H1 (cell line): ENCODE data around the gene LVRN. TPM values are rescaled to one million over a fixed set of nuclear protein-coding genes. Genes with fewer than 3 reads are reported as not detected.

ENCODE experiments used
- CTCF ChIA-PET: fragments of 300-600 bp; sonication (Branson Sonifier 250); formaldehyde crosslinking; loops from one replicate; lab custom pipeline; 2021; ENCODE audit not compliant: partially characterized antibody; lab: Charles Lee
- POLR2A ChIA-PET: fragments of 300-600 bp; sonication (Branson Sonifier 250); formaldehyde crosslinking; loops from one replicate; lab custom pipeline; 2021; ENCODE audit warnings: inconsistent platforms; ENCODE audit not compliant: partially characterized antibody; lab: Charles Lee
- DNase-seq, 2 experiments: peaks; one replicate each; pipeline versions ENCODE4 v3.0.0 to v3.0.0-alpha.2; 2010 to 2022; ENCODE audit warnings: low spot score in 2 of 2, low read depth in 1 of 2, mixed read lengths in 1 of 2
- FAIRE-seq: peaks from 2 replicates; lab custom pipeline; 2011; peaks lifted over from hg19 to GRCh38; lab: Jason Lieb, UNC
- H2AFZ ChIP-seq: 2 replicates; pipeline ENCODE4 v1.8.1; 2012; ENCODE audit warnings: low read length, inconsistent platforms
- H2AK5ac ChIP-seq: 2 replicates; pipeline ENCODE4 v1.6.1; 2013; ENCODE audit warnings: low read depth, low read length
- H2BK120ac ChIP-seq: replicated peaks from 2 replicates; pipeline ENCODE3; 2013; ENCODE audit warnings: low read depth, low read length, inconsistent platforms
- H2BK12ac ChIP-seq: 2 replicates; pipeline ENCODE4 v1.6.1; 2013; ENCODE audit warnings: low read depth, low read length
- H2BK15ac ChIP-seq: 2 replicates; pipeline ENCODE4 v1.6.1; 2013; ENCODE audit warnings: low read length
- H2BK20ac ChIP-seq: 2 replicates; pipeline ENCODE4 v1.6.1; 2013; ENCODE audit warnings: low read length
- H2BK5ac ChIP-seq: 2 replicates; pipeline ENCODE4 v1.6.1; 2013; ENCODE audit warnings: low read depth, low read length
- H3K14ac ChIP-seq: 2 replicates; pipeline ENCODE4 v1.6.1; 2013; ENCODE audit warnings: inconsistent platforms; ENCODE audit not compliant: insufficient read length
- H3K18ac ChIP-seq: 2 replicates; pipeline ENCODE4 v1.6.1; 2013; ENCODE audit warnings: low read length; ENCODE audit errors: extremely low read depth
- H3K23ac ChIP-seq: 2 replicates; pipeline ENCODE4 v1.6.1; 2013; ENCODE audit warnings: inconsistent platforms; ENCODE audit not compliant: insufficient read length
- H3K23me2 ChIP-seq: 2 replicates; pipeline ENCODE4 v1.6.1; 2013; ENCODE audit warnings: low read depth, low read length
- H3K27ac ChIP-seq: 2 replicates; pipeline ENCODE4 v1.6.1; 2011; ENCODE audit warnings: low read depth, low read length, inconsistent platforms
- H3K27me3 ChIP-seq, 4 experiments: replicated peaks in 1 of 4; 1 replicate in 1 of 4; 2 replicates in 3 of 4; pipeline versions ENCODE4 v1.6.1 to v1.8.1; 2011 to 2013; ENCODE audit warnings: low read length in 3 of 4, mild to moderate bottlenecking in 3 of 4, inconsistent platforms in 2 of 4, mixed read lengths in 2 of 4, moderate library complexity in 1 of 4; ENCODE audit not compliant: control insufficient read depth in 3 of 4, insufficient read depth in 3 of 4; ENCODE audit errors: extremely low read depth in 1 of 4
- H3K36me3 ChIP-seq, 4 experiments: 2 replicates each; pipeline versions ENCODE4 v1.6.1 to v1.8.1; 2011 to 2013; ENCODE audit warnings: mild to moderate bottlenecking in 4 of 4, low read length in 3 of 4, moderate library complexity in 2 of 4, control low read depth in 1 of 4, inconsistent platforms in 1 of 4; ENCODE audit not compliant: insufficient read depth in 4 of 4, control insufficient read depth in 2 of 4
- H3K4ac ChIP-seq: replicated peaks from 2 replicates; pipeline ENCODE3; 2013; ENCODE audit warnings: low read length, low read depth, mixed read lengths, inconsistent platforms; ENCODE audit not compliant: insufficient read length
- H3K4me1 ChIP-seq, 4 experiments: replicated peaks in 1 of 4; 1 replicate in 1 of 4; 2 replicates in 3 of 4; pipeline versions ENCODE4 v1.6.1 to v1.8.1; 2011 to 2013; ENCODE audit warnings: low read length in 3 of 4, inconsistent platforms in 2 of 4, mixed read lengths in 1 of 4; ENCODE audit not compliant: insufficient read depth in 4 of 4, control insufficient read depth in 3 of 4
- H3K4me2 ChIP-seq, 2 experiments: 2 replicates each; pipeline versions ENCODE4 v1.6.1 to v1.8.1; 2011 to 2013; ENCODE audit warnings: low read depth in 2 of 2, low read length in 2 of 2, control low read depth in 1 of 2, inconsistent platforms in 1 of 2, mild to moderate bottlenecking in 1 of 2; ENCODE audit not compliant: insufficient read depth in 1 of 2
- H3K4me3 ChIP-seq, 4 experiments: fragments of 200-600, 300-600 bp in 1 of 4; sonication (generic), shearing (Covaris generic), sonication (Bioruptor Twin) in 1 of 4; 2 replicates each; pipeline versions ENCODE4 v1.5.1 to v1.8.1; 2011 to 2016; ENCODE audit warnings: low read length in 4 of 4, low read depth in 3 of 4, control low read depth in 2 of 4, inconsistent platforms in 2 of 4, mild to moderate bottlenecking in 2 of 4, mixed read lengths in 1 of 4, moderate library complexity in 1 of 4; ENCODE audit not compliant: insufficient read depth in 2 of 4; ENCODE audit errors: extremely low read depth in 1 of 4
- H3K56ac ChIP-seq: replicated peaks from 2 replicates; pipeline ENCODE3; 2013; ENCODE audit warnings: low read depth, mild to moderate bottlenecking, mixed read lengths, low read length, inconsistent platforms; ENCODE audit not compliant: insufficient read length
- H3K79me1 ChIP-seq: 2 replicates; pipeline ENCODE4 v1.6.1; 2013; ENCODE audit warnings: low read depth, low read length, control low read depth
- H3K79me2 ChIP-seq, 2 experiments: 2 replicates each; pipeline versions ENCODE4 v1.6.1 to v1.8.1; 2012 to 2013; ENCODE audit warnings: low read length in 2 of 2, mild to moderate bottlenecking in 2 of 2, inconsistent platforms in 1 of 2; ENCODE audit not compliant: insufficient read depth in 2 of 2, control insufficient read depth in 1 of 2
- H3K9ac ChIP-seq, 4 experiments: replicated peaks in 1 of 4; 1 replicate in 1 of 4; 2 replicates in 3 of 4; pipeline versions ENCODE4 v1.6.1 to v1.8.1; 2011 to 2013; ENCODE audit warnings: low read depth in 3 of 4, low read length in 3 of 4, control low read depth in 2 of 4, mild to moderate bottlenecking in 2 of 4, moderate library complexity in 2 of 4, inconsistent platforms in 1 of 4; ENCODE audit errors: extremely low read depth in 1 of 4
- H3K9me3 ChIP-seq, 2 experiments: 2 replicates each; pipeline versions ENCODE4 v1.6.1 to v1.8.1; 2012 to 2013; ENCODE audit warnings: mild to moderate bottlenecking in 2 of 2, moderate library complexity in 2 of 2, control low read depth in 1 of 2, inconsistent platforms in 1 of 2, low read depth in 1 of 2, low read length in 1 of 2, mixed read lengths in 1 of 2; ENCODE audit not compliant: insufficient read depth in 2 of 2
- H4K20me1 ChIP-seq, 2 experiments: replicated peaks in 1 of 2; 2 replicates each; pipeline versions ENCODE3 to v1.8.1; 2011 to 2013; ENCODE audit warnings: inconsistent platforms in 2 of 2, low read length in 2 of 2, mild to moderate bottlenecking in 1 of 2; ENCODE audit not compliant: insufficient read depth in 2 of 2, control insufficient read depth in 1 of 2
- H4K5ac ChIP-seq: 2 replicates; pipeline ENCODE4 v1.6.1; 2013; ENCODE audit warnings: low read length, low read depth, mixed read lengths, inconsistent platforms; ENCODE audit not compliant: insufficient read length
- H4K8ac ChIP-seq: 2 replicates; pipeline ENCODE4 v1.8.0; 2013; ENCODE audit warnings: mild to moderate bottlenecking, moderate library complexity, low read length, inconsistent platforms; ENCODE audit not compliant: insufficient read depth; ENCODE audit errors: extremely low read depth
- H4K91ac ChIP-seq: replicated peaks from 2 replicates; pipeline ENCODE3; 2013; ENCODE audit warnings: low read length, mixed read lengths, inconsistent platforms; ENCODE audit not compliant: insufficient read length
- EP300 ChIP-seq, 2 experiments: IDR thresholded peaks; 1 replicate in 1 of 2; 2 replicates in 1 of 2; pipeline ENCODE4 v1.6.1; 2011 to 2012; ENCODE audit warnings: low read depth in 2 of 2, low read length in 2 of 2, mild to moderate bottlenecking in 2 of 2, borderline replicate concordance in 1 of 2, inconsistent platforms in 1 of 2, moderate library complexity in 1 of 2
- RAD21 ChIP-seq, 2 experiments: IDR thresholded peaks in 1 of 2; conservative IDR thresholded peaks in 1 of 2; 2 replicates each; pipeline ENCODE4 v1.6.1; 2011; ENCODE audit warnings: low read depth in 2 of 2, low read length in 2 of 2, improper control_type of control experiment in 1 of 2, inconsistent platforms in 1 of 2, mild to moderate bottlenecking in 1 of 2, moderate library complexity in 1 of 2
- SIN3A ChIP-seq, 2 experiments: IDR thresholded peaks in 1 of 2; conservative IDR thresholded peaks in 1 of 2; 2 replicates each; pipeline ENCODE4 v1.6.1; 2011 to 2012; ENCODE audit warnings: low read length in 2 of 2, improper control_type of control experiment in 1 of 2, low read depth in 1 of 2, mild to moderate bottlenecking in 1 of 2
- WGBS, 2 experiments: shearing (Covaris generic) in 1 of 2; methylation state at CpG; one replicate each; pipeline versions ENCODE4 v1.1.6 to v1.1.7; 2013 to 2015; ENCODE audit warnings: low lambda C conversion rate in 2 of 2, mixed read lengths in 2 of 2, inconsistent platforms in 1 of 2, low coverage in 1 of 2, missing lambda C conversion rate in 1 of 2; ENCODE audit not compliant: insufficient replicate concordance in 2 of 2, insufficient coverage in 1 of 2, insufficient read length in 1 of 2; ENCODE audit errors: extremely low coverage in 1 of 2, missing lambda C conversion rate in 1 of 2; 5-methylcytosine and 5-hydroxymethylcytosine counted together
- polyA plus RNA-seq, 7 experiments: library from polyadenylated mRNA; depleted of rRNA in 3 of 7; stranded (reverse) in 5 of 7; unstranded in 2 of 7; fragments of >200 nt in 5 of 7; fragments of 200-250 nt in 2 of 7; gene quantifications; 1 replicate in 5 of 7; 2 replicates in 1 of 7; 4 replicates in 1 of 7; pipeline versions ENCODE4 v1.2.1 to v1.2.3, GENCODE V29; 2011 to 2013; ENCODE audit warnings: missing spikeins in 2 of 7, mixed read lengths in 2 of 7
- total RNA-seq: library from RNA; stranded (reverse); fragmentation: NEBNext Ultra II Directional; extraction: Animal tissue kit (Norgen Biotek cat#: 25700); gene quantifications from 2 replicates; pipeline ENCODE4 v1.2.1, GENCODE V29; 2021
- TF ChIP-seq, protein P1 (sequence below), 3 experiments: IDR thresholded peaks; 1 replicate in 2 of 3; 2 replicates in 1 of 3; pipeline versions ENCODE4 v1.5.1 to v1.6.1; 2011; ENCODE audit warnings: low read length in 3 of 3, mild to moderate bottlenecking in 3 of 3, inconsistent platforms in 2 of 3, low read depth in 1 of 3, moderate library complexity in 1 of 3; ENCODE audit not compliant: insufficient read depth in 1 of 3; ENCODE audit errors: control extremely low read depth in 1 of 3

Gene LVRN
- total and polyA plus RNA-seq, 2 of the 8 experiments (the other 6 are each of a cell fraction or from before 2014, with no cell fraction given): 0.08 to 0.09 TPM

DNA sequence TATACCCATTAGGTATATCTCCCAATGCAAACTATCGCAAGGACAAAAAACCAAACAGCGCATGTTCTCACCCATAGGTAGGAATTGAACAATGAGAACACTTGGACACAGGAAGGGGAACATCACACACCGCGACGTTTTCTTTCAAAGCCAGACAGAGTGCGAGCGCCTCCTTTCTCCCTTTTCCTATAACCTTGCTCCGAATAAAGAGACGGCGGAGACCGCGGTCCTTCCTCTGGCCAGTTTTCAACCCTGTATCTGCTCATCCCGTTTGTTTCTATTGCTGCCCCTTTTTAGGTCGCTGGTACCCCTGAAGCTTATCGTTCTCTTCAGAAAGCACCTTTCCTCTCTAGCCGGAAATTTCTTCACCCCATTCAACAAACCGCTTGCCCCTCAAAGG lies 1.3 kb downstream of the LVRN start:
- CTCF ChIA-PET: interaction anchor here (1.0 to 2.3 kb wide), 6 partner anchors 10 to 195 kb away, joined by 3 to 15 read pairs (median 4); no protein-coding TSS in a partner anchor
- Histone ChIP-seq H2AK5ac (no peak overlapping the region), H3K4me2 (peak overlapping the region; percentile 70 to 84)

More for the DNA sequence above, 1.3 kb downstream of the LVRN start:
- peaks cover 0 to 8% (median under 1%) of the 10 kb centered on the region in 4 experiments; a peak in 4 of 7 replicates for H3K4me1 ChIP-seq
- H2BK5ac ChIP-seq: no peak overlapping the region
- no peak overlapping the region for H2BK15ac ChIP-seq
- no peak overlapping the region for H3K27ac ChIP-seq
- H4K20me1 ChIP-seq: no peaks in the 10 kb centered on the region
- no peak overlapping the region for H4K5ac ChIP-seq
- 0 out of 2 replicates have a peak overlapping the region, but pooled peaks have one; percentile 18 for H2AFZ ChIP-seq
- H3K23ac ChIP-seq: no peak overlapping the region
- H3K27me3 ChIP-seq: peaks cover 18 to 49% (median 36%) of the 10 kb centered on the region in 4 experiments
- H3K36me3 ChIP-seq: no peaks in the 10 kb centered on the region
- H3K79me1 ChIP-seq: no peaks in the 10 kb centered on the region
- H3K18ac ChIP-seq: no peak overlapping the region
- POLR2A ChIA-PET: no interaction called here
- no peaks in the 10 kb centered on the region for H3K79me2 ChIP-seq
- FAIRE-seq (no peak), DNase-seq (no peak)
- H4K8ac ChIP-seq: no peak overlapping the region
- TF ChIP-seq RAD21 (IDR thresholded peaks at IDR 0.05 in 1 of 2, conservative IDR thresholded peaks at IDR 0.05 in 1 of 2; ENCODE audit: low read depth in 2 of 2, low read length in 2 of 2) (peak; percentile 13 to 41; a peak in 3 of 4 replicates), SIN3A (conservative IDR thresholded peaks at IDR 0.05 in 1 of 2, IDR thresholded peaks at IDR 0.05 in 1 of 2; ENCODE audit: low read depth in 1 of 2, low read length in 2 of 2) (no peak), EP300 (IDR thresholded peaks at IDR 0.05; ENCODE audit: borderline replicate concordance in 1 of 2, low read depth in 2 of 2, low read length in 2 of 2) (no peak)
- TF ChIP-seq, protein P1, sequence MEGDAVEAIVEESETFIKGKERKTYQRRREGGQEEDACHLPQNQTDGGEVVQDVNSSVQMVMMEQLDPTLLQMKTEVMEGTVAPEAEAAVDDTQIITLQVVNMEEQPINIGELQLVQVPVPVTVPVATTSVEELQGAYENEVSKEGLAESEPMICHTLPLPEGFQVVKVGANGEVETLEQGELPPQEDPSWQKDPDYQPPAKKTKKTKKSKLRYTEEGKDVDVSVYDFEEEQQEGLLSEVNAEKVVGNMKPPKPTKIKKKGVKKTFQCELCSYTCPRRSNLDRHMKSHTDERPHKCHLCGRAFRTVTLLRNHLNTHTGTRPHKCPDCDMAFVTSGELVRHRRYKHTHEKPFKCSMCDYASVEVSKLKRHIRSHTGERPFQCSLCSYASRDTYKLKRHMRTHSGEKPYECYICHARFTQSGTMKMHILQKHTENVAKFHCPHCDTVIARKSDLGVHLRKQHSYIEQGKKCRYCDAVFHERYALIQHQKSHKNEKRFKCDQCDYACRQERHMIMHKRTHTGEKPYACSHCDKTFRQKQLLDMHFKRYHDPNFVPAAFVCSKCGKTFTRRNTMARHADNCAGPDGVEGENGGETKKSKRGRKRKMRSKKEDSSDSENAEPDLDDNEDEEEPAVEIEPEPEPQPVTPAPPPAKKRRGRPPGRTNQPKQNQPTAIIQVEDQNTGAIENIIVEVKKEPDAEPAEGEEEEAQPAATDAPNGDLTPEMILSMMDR (IDR thresholded peaks at IDR 0.05; ENCODE audit: control extremely low read depth in 1 of 3, insufficient read depth in 1 of 3, low read depth in 1 of 3, low read length in 3 of 3): peak in 1 of 3 experiments; percentile 14; a peak in 2 of 4 replicates
- H3K9ac ChIP-seq: no peak overlapping the region
- no peak overlapping the region for H2BK120ac ChIP-seq
- no peak overlapping the region for H3K4ac ChIP-seq
- H3K9me3 ChIP-seq: no peaks in the 10 kb centered on the region
- WGBS, 2 experiments: 46% methylated on average over 17 of the region's 17 CpGs; no CpG with 5 or more reads in 1 of the 2 experiments
- no peak overlapping the region for H2BK12ac ChIP-seq
- no peak overlapping the region; a peak in 2 of 8 replicates for H3K4me3 ChIP-seq
- H4K91ac ChIP-seq: no peak overlapping the region
- H3K23me2 ChIP-seq: no peaks in the 10 kb centered on the region; the same call in 1 of the 2 replicates
- H2BK20ac ChIP-seq: no peak overlapping the region
- H3K56ac ChIP-seq: no peak overlapping the region
- H3K14ac ChIP-seq: no peak overlapping the region
